PC-3 (cell line): Measurements from ENCODE around the gene ACTN4. TPM values are rescaled to one million over a fixed set of nuclear protein-coding genes. Genes with fewer than 3 reads are reported as not detected.

ENCODE experiments used
- ATAC-seq: fragments of 200-7000 bp; cut with Tn5 transposase; 2 replicates; pipeline ENCODE4 v1.9.1; 2020; ENCODE audit warnings: mild to moderate bottlenecking, moderate library complexity
- BruUV-seq: library from RNA; stranded (reverse); fragments of 400-500 nt; replicated peaks from 2 replicates; lab custom pipeline; 2021; lab: Mats Ljungman, UMichigan
- CTCF ChIA-PET: fragments of 300-600 bp; sonication (Branson Sonifier 250); formaldehyde crosslinking; loops from one replicate; lab custom pipeline; 2022; ENCODE audit warnings: antibody characterized with exemption; lab: Charles Lee
- POLR2A ChIA-PET: fragments of 300-600 bp; sonication (Branson Sonifier 250); formaldehyde crosslinking; loops from one replicate; lab custom pipeline; 2022; ENCODE audit warnings: antibody characterized with exemption; ENCODE audit not compliant: unreplicated experiment; lab: Charles Lee
- DNase-seq: peaks from one replicate; pipeline ENCODE4 v3.0.0-alpha.2; 2015
- H2AFZ ChIP-seq: fragments of 300-600 bp; sonication (generic); 2 replicates; pipeline ENCODE4 v1.6.0; 2016; ENCODE audit warnings: antibody characterized with exemption, low read length
- H3F3A ChIP-seq: fragments of 300-600 bp; sonication (generic); one replicate; pipeline ENCODE4 v1.6.0; 2017; ENCODE audit warnings: antibody characterized with exemption, low read length, control low read depth, mild to moderate bottlenecking; ENCODE audit not compliant: unreplicated experiment
- H3K27ac ChIP-seq: fragments of 300-600 bp; sonication (generic); 2 replicates; pipeline ENCODE4 v1.5.1; 2016; ENCODE audit warnings: mild to moderate bottlenecking, low read length
- H3K27me3 ChIP-seq: fragments of 300-600 bp; sonication (generic); 2 replicates; pipeline ENCODE4 v1.6.1; 2016; ENCODE audit warnings: low read length, mixed read lengths
- H3K36me3 ChIP-seq: fragments of 300-600 bp; sonication (generic); 2 replicates; pipeline ENCODE4 v1.6.1; 2016; ENCODE audit warnings: low read depth, mixed run types, low read length, mixed read lengths
- H3K4me1 ChIP-seq: fragments of 300-600 bp; sonication (generic); 2 replicates; pipeline ENCODE4 v1.5.1; 2016; ENCODE audit warnings: low read length; ENCODE audit not compliant: insufficient read depth
- H3K4me2 ChIP-seq: fragments of 300-600 bp; sonication (generic); 2 replicates; pipeline ENCODE4 v1.6.0; 2016; ENCODE audit warnings: low read length
- H3K4me3 ChIP-seq: fragments of 300-600 bp; sonication (generic); 2 replicates; pipeline ENCODE4 v1.5.1; 2016; ENCODE audit warnings: mild to moderate bottlenecking, low read length, mixed read lengths
- H3K79me2 ChIP-seq: fragments of 300-600 bp; sonication (generic); 2 replicates; pipeline ENCODE4 v1.6.1; 2017; ENCODE audit warnings: low read length, mixed read lengths
- H3K9ac ChIP-seq: fragments of 300-600 bp; sonication (generic); 2 replicates; pipeline ENCODE4 v1.6.0; 2016; ENCODE audit warnings: mild to moderate bottlenecking, low read length
- H3K9me2 ChIP-seq: fragments of 300-600 bp; sonication (generic); replicated peaks from 2 replicates; pipeline ENCODE4 v1.6.1; 2016; ENCODE audit warnings: mixed run types, low read length, mixed read lengths
- H3K9me3 ChIP-seq: fragments of 300-600 bp; sonication (generic); 2 replicates; pipeline ENCODE4 v1.6.1; 2016; ENCODE audit warnings: low read length, mixed read lengths
- H4K20me1 ChIP-seq: fragments of 300-600 bp; sonication (generic); 2 replicates; pipeline ENCODE4 v1.6.1; 2016; ENCODE audit warnings: low read length, mixed read lengths
- CTCF ChIP-seq: fragments of 300-600 bp; sonication (generic); conservative IDR thresholded peaks from 2 replicates; pipeline ENCODE4 v1.5.1; 2017; ENCODE audit warnings: antibody characterized with exemption, low read depth, mild to moderate bottlenecking, low read length
- EZH2 ChIP-seq: fragments of 300-600 bp; sonication (generic); IDR thresholded peaks from one replicate; pipeline ENCODE4 v1.6.1; 2017; ENCODE audit warnings: antibody characterized with exemption, mild to moderate bottlenecking, low read length; ENCODE audit not compliant: unreplicated experiment
- EZH2phosphoT487 ChIP-seq: fragments of 300-600 bp; sonication (generic); IDR thresholded peaks from 2 replicates; pipeline ENCODE4 v1.6.1; 2018; ENCODE audit warnings: mild to moderate bottlenecking, antibody characterized with exemption, low read length, borderline replicate concordance
- intact Hi-C: fragments of 100-400 bp; cut with micrococcal nuclease; formaldehyde crosslinking; loops from 2 replicates; pipeline ENCODE4 v1.9.0; 2023
- total RNA-seq: library from RNA; depleted of rRNA; stranded (reverse); fragments of >200 nt; gene quantifications from 2 replicates; pipeline ENCODE4 v1.2.3, GENCODE V29; 2014

ACTN4 gene
- total RNA-seq, 1 experiment from 2014 or later = 397 TPM

DNA sequence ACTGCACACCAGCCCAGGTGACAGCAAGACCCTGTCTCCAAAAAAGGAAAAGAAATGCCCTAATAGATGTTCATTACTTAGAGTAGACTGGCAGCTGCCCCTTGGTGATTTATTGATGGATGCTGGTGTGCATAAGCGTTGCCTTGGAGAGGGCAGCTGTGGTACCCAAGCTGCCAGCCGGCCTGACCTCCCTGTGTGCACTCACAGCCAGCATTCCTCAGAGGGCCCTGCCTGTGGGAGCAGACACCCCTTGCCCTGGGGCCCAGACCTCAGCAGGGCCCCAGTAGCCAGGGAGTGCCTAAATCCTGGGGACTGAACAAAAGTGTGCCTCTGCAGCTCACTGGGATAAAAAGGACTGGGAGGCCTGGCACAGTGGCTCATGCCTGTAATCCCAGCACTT, 7.8 kb upstream of the ACTN4 start:
- ATAC-seq = no peak
- intact Hi-C loops = loop anchor here (5.0 kb wide), 1 partner anchor 198 kb away; no protein-coding TSS in a partner anchor
- POLR2A ChIA-PET = no interaction called here

GRCh38 chr19:38640368-38640767, 7.1 kb upstream of the ACTN4 start:
- no TSS peak for BruUV-seq
- ChIA-PET CTCF (no interaction called here), POLR2A (no interaction called here)
- Histone ChIP-seq H3K9me3 (no peaks in the 10 kb centered on the region), H3K36me3 (peaks cover 7% of the 10 kb centered on the region), H4K20me1 (no peaks in the 10 kb centered on the region), H3K9ac (no peak overlapping the region), H2AFZ (no peak overlapping the region), H3K4me2 (no peak overlapping the region), H3K9me2 (no peaks in the 10 kb centered on the region), H3K4me1 (peaks cover 33% of the 10 kb centered on the region), H3F3A (no peaks in the 10 kb centered on the region), H3K27ac (no peak overlapping the region), H3K4me3 (no peak overlapping the region), H3K27me3 (no peaks in the 10 kb centered on the region), H3K79me2 (0 out of 2 replicates have a peak, but pooled peaks cover 5% of the 10 kb centered on the region)
- ATAC-seq = no peak
- no peak for DNase-seq
- TF ChIP-seq CTCF = no peak
- TF ChIP-seq EZH2 = no peak
- TF ChIP-seq EZH2phosphoT487 = no peak
- intact Hi-C loops = no loop called here

More for the DNA sequence above, 7.8 kb upstream of the ACTN4 start:
- H3K4me2 ChIP-seq = no peak overlapping the region
- no peaks in the 10 kb centered on the region for H3K27me3 ChIP-seq
- no peak overlapping the region for H3K9ac ChIP-seq
- no peaks in the 10 kb centered on the region for H3K9me3 ChIP-seq
- peaks cover 12% of the 10 kb centered on the region for H3K36me3 ChIP-seq
- H3K4me1 ChIP-seq = peaks cover 29% of the 10 kb centered on the region
- H3F3A ChIP-seq = no peaks in the 10 kb centered on the region
- no peak overlapping the region for H3K4me3 ChIP-seq
- no peaks in the 10 kb centered on the region for H4K20me1 ChIP-seq
- CTCF ChIA-PET = no interaction called here
- H3K79me2 ChIP-seq = 0 out of 2 replicates have a peak, but pooled peaks cover 12% of the 10 kb centered on the region
- no TSS peak for BruUV-seq
- TF ChIP-seq EZH2phosphoT487 = no peak
- TF ChIP-seq EZH2 = no peak
- TF ChIP-seq CTCF = no peak
- no peak overlapping the region for H3K27ac ChIP-seq
- H2AFZ ChIP-seq = no peak overlapping the region
- DNase-seq = no peak
- no peaks in the 10 kb centered on the region for H3K9me2 ChIP-seq

- H3K9ac ChIP-seq = no peak overlapping the region
- no peak overlapping the region for H3K4me3 ChIP-seq
- no peaks in the 10 kb centered on the region for H3K27me3 ChIP-seq
- no peak overlapping the region for H2AFZ ChIP-seq
- no TSS peak for BruUV-seq
- H3K9me3 ChIP-seq = no peaks in the 10 kb centered on the region
- ChIA-PET CTCF (no interaction called here), POLR2A (no interaction called here)
- H3K4me2 ChIP-seq = no peak overlapping the region
- H3K27ac ChIP-seq = no peak overlapping the region
- no peak for DNase-seq
- peaks cover 17% of the 10 kb centered on the region for H3K4me1 ChIP-seq
- TF ChIP-seq EZH2 (no peak), EZH2phosphoT487 (no peak), CTCF (no peak)
- H4K20me1 ChIP-seq = no peaks in the 10 kb centered on the region
- no peaks in the 10 kb centered on the region for H3K79me2 ChIP-seq
- no peaks in the 10 kb centered on the region for H3K9me2 ChIP-seq
- intact Hi-C loops = no loop called here
- no peak for ATAC-seq
- H3F3A ChIP-seq = no peaks in the 10 kb centered on the region
- no peaks in the 10 kb centered on the region for H3K36me3 ChIP-seq
Measured at GRCh38 chr19:38642176-38642575, 5.3 kb upstream of the ACTN4 start.
